ENCODE results near the gene PDSS1. TPM values are rescaled to one million over a fixed set of nuclear protein-coding genes. Genes with fewer than 3 reads are reported as not detected.

The PDSS1 gene
- total and polyA plus RNA-seq, 4 experiments from 2014 or later, result 2.5 to 4.5 (median 3.2) TPM

- ChIA-PET POLR2A (ENCODE audit: partially characterized antibody) (no interaction called here), CTCF (ENCODE audit: partially characterized antibody) (no interaction called here)
- Histone ChIP-seq H3K36me3 (ENCODE audit: insufficient read depth, low read length) (no peaks in the 10 kb centered on the region), H3K9me3 (ENCODE audit: control insufficient read depth in 1 of 2, low read length in 2 of 2) (no peaks in the 10 kb centered on the region), H3K27me3 (ENCODE audit: insufficient read depth, low read length) (no peaks in the 10 kb centered on the region), H3K4me1 (ENCODE audit: insufficient read depth, low read length) (peaks cover 65% of the 10 kb centered on the region), H3K27ac (ENCODE audit: low read depth, low read length) (no peak overlapping the region), H3K4me3 (ENCODE audit: low read length in 2 of 2) (no peak overlapping the region)
- H3K4me3 Mint-ChIP-seq, result peak overlapping the region in 1 of 8 donors; percentile 21
- H3K4me1 Mint-ChIP-seq, result peaks cover 68 to 93% (median 78%) of the 10 kb centered on the region in 4 donors
- H3K27me3 Mint-ChIP-seq, result no peaks in the 10 kb centered on the region
- H3K36me3 Mint-ChIP-seq, result peaks cover under 1 to 13% of the 10 kb centered on the region in 2 donors
- H3K27ac Mint-ChIP-seq, result peak overlapping the region in 6 of 7 donors; percentile 14 to 62 (median 44)
- DNase-seq, result no peak
- no peaks in the 10 kb centered on the region for H3K9me3 Mint-ChIP-seq
- intact Hi-C loops (cut with micrococcal nuclease), result loop anchor here (2.0 kb wide), 1 partner anchor 13 kb away; no protein-coding TSS in a partner anchor
Measured at GRCh38 chr10:26777686-26778085, 80.2 kb downstream of the PDSS1 start.

- Mint-ChIP-seq H3K27ac (peak overlapping the region in 3 of 7 donors; percentile 5 to 57 (median 10)), H3K4me1 (peaks cover 75 to 94% (median 84%) of the 10 kb centered on the region in 4 donors), H3K36me3 (peaks cover 10 to 16% of the 10 kb centered on the region in 2 donors), H3K4me3 (peak overlapping the region in 2 of 8 donors; percentile 14 to 51), H3K27me3 (no peaks in the 10 kb centered on the region), H3K9me3 (no peaks in the 10 kb centered on the region)
- ChIA-PET CTCF (ENCODE audit: partially characterized antibody) (interaction anchor here (1.1 to 3.9 kb wide), 2 partner anchors 28 to 53 kb away, joined by 3 to 15 read pairs; no protein-coding TSS in a partner anchor), POLR2A (ENCODE audit: partially characterized antibody) (interaction anchor here (1.7 kb wide), 1 partner anchor 10 kb away, joined by 4 read pairs; no protein-coding TSS in a partner anchor)
- Histone ChIP-seq H3K27ac (ENCODE audit: low read depth, low read length) (no peak overlapping the region), H3K9me3 (ENCODE audit: control insufficient read depth in 1 of 2, low read length in 2 of 2) (no peaks in the 10 kb centered on the region), H3K4me3 (ENCODE audit: low read length in 2 of 2) (no peak overlapping the region), H3K27me3 (ENCODE audit: insufficient read depth, low read length) (no peaks in the 10 kb centered on the region), H3K4me1 (ENCODE audit: insufficient read depth, low read length) (peaks cover 69% of the 10 kb centered on the region), H3K36me3 (ENCODE audit: insufficient read depth, low read length) (no peaks in the 10 kb centered on the region)
- intact Hi-C loops (cut with micrococcal nuclease), result no loop called here
- DNase-seq, result no peak
Measured at GRCh38 chr10:26779176-26779860, 81.8 kb downstream of the PDSS1 start.

- Mint-ChIP-seq H3K36me3 (peaks cover 16 to 19% of the 10 kb centered on the region in 2 donors), H3K4me1 (peaks cover 74 to 96% (median 87%) of the 10 kb centered on the region in 4 donors), H3K4me3 (peak overlapping the region in 2 of 8 donors; percentile 20 to 54), H3K27me3 (no peaks in the 10 kb centered on the region), H3K27ac (peak overlapping the region in 3 of 7 donors; percentile 7 to 43 (median 26)), H3K9me3 (no peaks in the 10 kb centered on the region)
- Histone ChIP-seq H3K27ac (ENCODE audit: low read depth, low read length) (no peak overlapping the region), H3K9me3 (ENCODE audit: control insufficient read depth in 1 of 2, low read length in 2 of 2) (no peaks in the 10 kb centered on the region), H3K27me3 (ENCODE audit: insufficient read depth, low read length) (no peaks in the 10 kb centered on the region), H3K36me3 (ENCODE audit: insufficient read depth, low read length) (no peaks in the 10 kb centered on the region), H3K4me3 (ENCODE audit: low read length in 2 of 2) (no peak overlapping the region), H3K4me1 (ENCODE audit: insufficient read depth, low read length) (peaks cover 75% of the 10 kb centered on the region)
- intact Hi-C loops (cut with micrococcal nuclease), result no loop called here
- POLR2A ChIA-PET (ENCODE audit: partially characterized antibody), result interaction anchor here (1.7 kb wide), 1 partner anchor 9 kb away, joined by 4 read pairs; no protein-coding TSS in a partner anchor
- no peak for DNase-seq
- CTCF ChIA-PET (ENCODE audit: partially characterized antibody), result interaction anchor here (0.9 to 3.9 kb wide), 5 partner anchors 11 to 81 kb away, joined by 3 to 15 read pairs (median 3); no protein-coding TSS in a partner anchor
Measured at GRCh38 chr10:26780106-26780792, 82.7 kb downstream of the PDSS1 start.

- no peaks in the 10 kb centered on the region for H3K9me3 ChIP-seq (ENCODE audit: control insufficient read depth in 1 of 2, low read length in 2 of 2)
- no peaks in the 10 kb centered on the region for H3K27me3 Mint-ChIP-seq
- H3K36me3 Mint-ChIP-seq, result peaks cover 22 to 23% of the 10 kb centered on the region in 2 donors
- peak overlapping the region in 4 of 8 donors; percentile 3 to 68 (median 12) for H3K4me3 Mint-ChIP-seq
- CTCF ChIA-PET (ENCODE audit: partially characterized antibody), result interaction anchor here (0.6 to 3.9 kb wide), 9 partner anchors 10 to 81 kb away, joined by 3 to 15 read pairs (median 3); no protein-coding TSS in a partner anchor
- POLR2A ChIA-PET (ENCODE audit: partially characterized antibody), result interaction anchor here (1.7 kb wide), 1 partner anchor 8 kb away, joined by 4 read pairs; no protein-coding TSS in a partner anchor
- peaks cover 71 to 96% (median 87%) of the 10 kb centered on the region in 4 donors for H3K4me1 Mint-ChIP-seq
- no peaks in the 10 kb centered on the region for H3K27me3 ChIP-seq (ENCODE audit: insufficient read depth, low read length)
- no peaks in the 10 kb centered on the region for H3K9me3 Mint-ChIP-seq
- H3K4me1 ChIP-seq (ENCODE audit: insufficient read depth, low read length), result peaks cover 78% of the 10 kb centered on the region
- no peak overlapping the region for H3K27ac ChIP-seq (ENCODE audit: low read depth, low read length)
- H3K36me3 ChIP-seq (ENCODE audit: insufficient read depth, low read length), result no peaks in the 10 kb centered on the region
- H3K4me3 ChIP-seq (ENCODE audit: low read length in 2 of 2), result no peak overlapping the region
- peak overlapping the region in 3 of 7 donors; percentile 7 to 69 (median 19) for H3K27ac Mint-ChIP-seq
- no peak for DNase-seq
- intact Hi-C loops (cut with micrococcal nuclease), result no loop called here
Measured at GRCh38 chr10:26780793-26781601, 83.5 kb downstream of the PDSS1 start.

- Histone ChIP-seq H3K9me3 (ENCODE audit: control insufficient read depth in 1 of 2, low read length in 2 of 2) (no peaks in the 10 kb centered on the region), H3K27me3 (ENCODE audit: insufficient read depth, low read length) (no peaks in the 10 kb centered on the region), H3K27ac (ENCODE audit: low read depth, low read length) (no peak overlapping the region), H3K4me1 (ENCODE audit: insufficient read depth, low read length) (peaks cover 77% of the 10 kb centered on the region), H3K36me3 (ENCODE audit: insufficient read depth, low read length) (no peaks in the 10 kb centered on the region), H3K4me3 (ENCODE audit: low read length in 2 of 2) (no peak overlapping the region)
- no peaks in the 10 kb centered on the region for H3K27me3 Mint-ChIP-seq
- no peak for DNase-seq
- peaks cover 73 to 99% (median 88%) of the 10 kb centered on the region in 4 donors for H3K4me1 Mint-ChIP-seq
- ChIA-PET CTCF (ENCODE audit: partially characterized antibody) (interaction anchor here (1.1 to 3.9 kb wide), 4 partner anchors 30 to 80 kb away, joined by 3 to 15 read pairs (median 4); no protein-coding TSS in a partner anchor), POLR2A (ENCODE audit: partially characterized antibody) (no interaction called here)
- peaks cover 27 to 28% of the 10 kb centered on the region in 2 donors for H3K36me3 Mint-ChIP-seq
- intact Hi-C loops (cut with micrococcal nuclease), result no loop called here
- peak overlapping the region in 2 of 8 donors; percentile 3 to 68 for H3K4me3 Mint-ChIP-seq
- no peaks in the 10 kb centered on the region for H3K9me3 Mint-ChIP-seq
- H3K27ac Mint-ChIP-seq, result peak overlapping the region in 1 of 7 donors; percentile 56
Measured at GRCh38 chr10:26781797-26782196, 84.3 kb downstream of the PDSS1 start.

GRCh38 chr10:26787362-26787761 is 89.9 kb downstream of the PDSS1 start:
- DNase-seq, result no peak
- H3K4me3 ChIP-seq (ENCODE audit: low read length in 2 of 2), result no peak overlapping the region
- peaks cover 42 to 55% of the 10 kb centered on the region in 2 donors for H3K36me3 Mint-ChIP-seq
- no peak overlapping the region for H3K27ac ChIP-seq (ENCODE audit: low read depth, low read length)
- H3K9me3 Mint-ChIP-seq, result peaks cover 0 to 2% (median 0%) of the 10 kb centered on the region in 8 donors
- ChIA-PET POLR2A (ENCODE audit: partially characterized antibody) (no interaction called here), CTCF (ENCODE audit: partially characterized antibody) (no interaction called here)
- peaks cover 34% of the 10 kb centered on the region for H3K4me1 ChIP-seq (ENCODE audit: insufficient read depth, low read length)
- no peaks in the 10 kb centered on the region for H3K36me3 ChIP-seq (ENCODE audit: insufficient read depth, low read length)
- peak overlapping the region in 3 of 7 donors; percentile 6 to 72 (median 46) for H3K27ac Mint-ChIP-seq
- no peaks in the 10 kb centered on the region for H3K9me3 ChIP-seq (ENCODE audit: control insufficient read depth in 1 of 2, low read length in 2 of 2)
- H3K4me3 Mint-ChIP-seq, result peak overlapping the region in 2 of 8 donors; percentile 32 to 46
- no peaks in the 10 kb centered on the region for H3K27me3 ChIP-seq (ENCODE audit: insufficient read depth, low read length)
- intact Hi-C loops (cut with micrococcal nuclease), result no loop called here
- H3K4me1 Mint-ChIP-seq, result peaks cover 56 to 80% (median 66%) of the 10 kb centered on the region in 4 donors
- no peaks in the 10 kb centered on the region for H3K27me3 Mint-ChIP-seq
